Lung (tissue), 12 donors: ENCODE results near the gene CD1C. TPM values are rescaled to one million over a fixed set of nuclear protein-coding genes. Genes with fewer than 3 reads are reported as not detected.
"Not testable (repeated sequence)": the region's sequence is repeated elsewhere in the genome, so short reads cannot be mapped to it uniquely, and the experiment has no call there.

Source experiments
- ATAC-seq: fragments of 200-7000 bp; cut with Tn5 transposase; one replicate; pipeline ENCODE4 v1.9.1; 2020; ENCODE audit warnings: moderate number of reproducible peaks; ENCODE audit not compliant: insufficient read depth, low FRiP score
- DNase-seq, 3 donors: peaks; one replicate each; pipeline ENCODE4 v3.0.0-alpha.2; 2013 to 2017
- H3K27ac ChIP-seq, 2 donors: one replicate each; pipeline ENCODE4 v1.5.1; 2013; ENCODE audit warnings: mild to moderate bottlenecking in 2 of 2, moderate library complexity in 2 of 2, control low read depth in 1 of 2, inconsistent platforms in 1 of 2, low read depth in 1 of 2, low read length in 1 of 2
- H3K27me3 ChIP-seq, 3 donors: one replicate each; pipeline ENCODE4 v1.5.1; 2013; ENCODE audit warnings: low read length in 2 of 3; ENCODE audit not compliant: control insufficient read depth in 3 of 3, insufficient read depth in 3 of 3
- H3K36me3 ChIP-seq, 4 donors: one replicate each; pipeline ENCODE4 v1.5.1; 2013; ENCODE audit warnings: low read length in 4 of 4, mild to moderate bottlenecking in 1 of 4, moderate library complexity in 1 of 4; ENCODE audit not compliant: control insufficient read depth in 4 of 4, insufficient read depth in 4 of 4
- H3K4me1 ChIP-seq, 5 donors: one replicate each; pipeline ENCODE4 v1.5.1; 2013; ENCODE audit warnings: low read length in 5 of 5, mild to moderate bottlenecking in 2 of 5, moderate library complexity in 1 of 5; ENCODE audit not compliant: control insufficient read depth in 5 of 5, insufficient read depth in 5 of 5
- H3K4me3 ChIP-seq: one replicate; pipeline ENCODE4 v1.5.1; 2013; ENCODE audit warnings: mild to moderate bottlenecking, control low read depth, moderate library complexity
- H3K9ac ChIP-seq, 2 donors: one replicate each; pipeline ENCODE4 v1.5.1; 2013; ENCODE audit warnings: low read length in 2 of 2, control low read depth in 1 of 2; ENCODE audit not compliant: insufficient read depth in 1 of 2
- H3K9me3 ChIP-seq, 4 donors: one replicate each; pipeline ENCODE4 v1.5.1; 2013; ENCODE audit warnings: low read length in 3 of 4, mild to moderate bottlenecking in 1 of 4, moderate library complexity in 1 of 4; ENCODE audit not compliant: control insufficient read depth in 4 of 4, insufficient read depth in 3 of 4
- CTCF ChIP-seq: IDR thresholded peaks from 2 replicates; pipeline ENCODE4 v1.5.1; 2012; ENCODE audit warnings: mild to moderate bottlenecking; ENCODE audit errors: control extremely low read depth, extremely low read depth
- WGBS, 2 donors: extraction: QIAGEN DNeasy Blood & Tissue Kit; methylation state at CpG; one replicate each; pipeline ENCODE4 v1.1.7; 2013; 5-methylcytosine and 5-hydroxymethylcytosine counted together
- polyA plus RNA-seq, 2 donors: library from polyadenylated mRNA; stranded (reverse); fragments of 200-250 nt; gene quantifications; one replicate each; pipeline ENCODE4 v1.2.1, GENCODE V29; 2013
- total RNA-seq, 2 donors: library from RNA; depleted of rRNA in 1 of 2; stranded (reverse); fragments of >200 nt in 1 of 2; gene quantifications; one replicate each; pipeline ENCODE4 v1.2.1, GENCODE V29; 2014 to 2021
- donor health status: control.
- donor health status: control.
- donor health status: Bipolar disorder and iron deficiency.
- donor health status: healthy.
- donor health status: DM: yes; HTN: yes; CAD: no.

CD1C gene
- total and polyA plus RNA-seq, 4 donors = 0.92 to 2.3 (median 1.8) TPM

- TF ChIP-seq CTCF = no peak
- Histone ChIP-seq H3K36me3 (no peaks in the 10 kb centered on the region), H3K9me3 (no peaks in the 10 kb centered on the region), H3K4me1 (peaks cover 0 to 8% (median 0%) of the 10 kb centered on the region in 5 donors), H3K9ac (no peak overlapping the region), H3K27ac (no peak overlapping the region), H3K27me3 (no peaks in the 10 kb centered on the region), H3K4me3 (no peak overlapping the region)
- ATAC-seq (no peak), DNase-seq (no peak)
Measured at GRCh38 chr1:158335213-158335532, 45.5 kb downstream of the CD1C start.

- not testable (repeated sequence) for H3K9me3 ChIP-seq, ATAC-seq
- WGBS, 2 donors = 68 to 73% methylated on average over 7 of the region's 7 CpGs
Measured at GRCh38 chr1:158336413-158336812, 46.7 kb downstream of the CD1C start.

More at GRCh38 chr1:158336413-158336812, 46.7 kb downstream of the CD1C start:
- not testable (repeated sequence) for H3K27me3 ChIP-seq, H3K27ac ChIP-seq, H3K9ac ChIP-seq, H3K4me3 ChIP-seq, H3K36me3 ChIP-seq, DNase-seq, H3K4me1 ChIP-seq

Other genes starting within 250 kb of the CD1C start
- 1 to 10 TPM; 3.5 to 3.7 TPM for gene CD1D, start 109.0 kb upstream of the CD1C start, total RNA-seq
- gene CD1D, start 109.0 kb upstream of the CD1C start, polyA plus RNA-seq = 1 to 10 TPM; 4.7 to 9.9 TPM
- under 1 TPM in 1 of 2 donors, not detected in 1; 0.15 TPM for gene CD1A, start 35.5 kb upstream of the CD1C start, total RNA-seq
- gene CD1A, start 35.5 kb upstream of the CD1C start, polyA plus RNA-seq = under 1 TPM; 0.15 to 0.87 TPM
- not detected for gene CD1B, start 41.6 kb downstream of the CD1C start, total RNA-seq
- gene CD1B, start 41.6 kb downstream of the CD1C start, polyA plus RNA-seq = under 1 TPM; 0.02 to 0.30 TPM
- gene CD1E, start 64.0 kb downstream of the CD1C start, total RNA-seq = 1 to 10 TPM in 1 of 2 donors, under 1 TPM in 1; 0.55 to 1.3 TPM
- gene CD1E, start 64.0 kb downstream of the CD1C start, polyA plus RNA-seq = under 1 TPM; 0.30 to 0.49 TPM
- gene OR10T2, start 109.5 kb downstream of the CD1C start, total RNA-seq = not detected
- gene OR10T2, start 109.5 kb downstream of the CD1C start, polyA plus RNA-seq = not detected
- gene OR10K2, start 136.3 kb downstream of the CD1C start, total RNA-seq = not detected
- gene OR10K2, start 136.3 kb downstream of the CD1C start, polyA plus RNA-seq = not detected
- not detected for gene OR10K1, start 171.9 kb downstream of the CD1C start, total RNA-seq
- gene OR10K1, start 171.9 kb downstream of the CD1C start, polyA plus RNA-seq = not detected
- gene OR10R2, start 182.3 kb downstream of the CD1C start, total RNA-seq = not detected
- not detected for gene OR10R2, start 182.3 kb downstream of the CD1C start, polyA plus RNA-seq